A673 (cell line): ENCODE results near the gene FADS3.

Experiments used
- EZH2 ChIP-seq: fragments of 200-600 bp; sonication (generic); IDR thresholded peaks from 2 replicates; pipeline ENCODE4 v1.6.1; 2017; ENCODE audit warnings: borderline replicate concordance, low read depth, mild to moderate bottlenecking, mixed read lengths, antibody characterized with exemption, low read length; ENCODE audit not compliant: poor library complexity, severe bottlenecking
- TF ChIP-seq, protein P1 (sequence below): fragments of 300-800, 200-600 bp; sonication (generic); conservative IDR thresholded peaks from 2 replicates; pipeline ENCODE4 v1.5.1; 2017; ENCODE audit warnings: low read depth, mild to moderate bottlenecking, antibody characterized with exemption, low read length, moderate library complexity, mixed read lengths

- TF ChIP-seq, protein P1, sequence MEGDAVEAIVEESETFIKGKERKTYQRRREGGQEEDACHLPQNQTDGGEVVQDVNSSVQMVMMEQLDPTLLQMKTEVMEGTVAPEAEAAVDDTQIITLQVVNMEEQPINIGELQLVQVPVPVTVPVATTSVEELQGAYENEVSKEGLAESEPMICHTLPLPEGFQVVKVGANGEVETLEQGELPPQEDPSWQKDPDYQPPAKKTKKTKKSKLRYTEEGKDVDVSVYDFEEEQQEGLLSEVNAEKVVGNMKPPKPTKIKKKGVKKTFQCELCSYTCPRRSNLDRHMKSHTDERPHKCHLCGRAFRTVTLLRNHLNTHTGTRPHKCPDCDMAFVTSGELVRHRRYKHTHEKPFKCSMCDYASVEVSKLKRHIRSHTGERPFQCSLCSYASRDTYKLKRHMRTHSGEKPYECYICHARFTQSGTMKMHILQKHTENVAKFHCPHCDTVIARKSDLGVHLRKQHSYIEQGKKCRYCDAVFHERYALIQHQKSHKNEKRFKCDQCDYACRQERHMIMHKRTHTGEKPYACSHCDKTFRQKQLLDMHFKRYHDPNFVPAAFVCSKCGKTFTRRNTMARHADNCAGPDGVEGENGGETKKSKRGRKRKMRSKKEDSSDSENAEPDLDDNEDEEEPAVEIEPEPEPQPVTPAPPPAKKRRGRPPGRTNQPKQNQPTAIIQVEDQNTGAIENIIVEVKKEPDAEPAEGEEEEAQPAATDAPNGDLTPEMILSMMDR: no peak
- TF ChIP-seq EZH2: no peak
These were observed 18.3 kb downstream of the FADS3 start for GRCh38 chr11:61872935-61873565.
